Activated effector memory CD4-positive, alpha-beta T cell treated with anti-CD3 and anti-CD28 coated beads, Interleukin-2, amount 50 U/mL, for 16 hours (primary cell): ENCODE results near the gene SLC9A8.
"Not testable (repeated sequence)": the region's sequence is repeated elsewhere in the genome, so short reads cannot be mapped to it uniquely, and the experiment has no call there.

Experiments
- DNase-seq: peaks from one replicate; pipeline ENCODE4 v3.0.0-alpha.2; 2020

Gene SLC9A8

GRCh38 chr20:49812507-49813304 is at the start of gene SLC9A8:
SLC9A8 (plus strand) TSS chr20:49812828; CDS start chr20:49812923, 95 bp downstream.
- DNase-seq = peak; percentile 94

- no peak for DNase-seq
Measured at GRCh38 chr20:49762940-49763766, 49.5 kb upstream of the SLC9A8 start.

GRCh38 chr20:49765413-49765736 is 47.3 kb upstream of the SLC9A8 start:
- DNase-seq = no peak

GRCh38 chr20:49765846-49766541 is 46.6 kb upstream of the SLC9A8 start:
- no peak for DNase-seq

- no peak for DNase-seq
Measured at GRCh38 chr20:49766979-49767521, 45.6 kb upstream of the SLC9A8 start.

GRCh38 chr20:49768204-49769047 is 44.2 kb upstream of the SLC9A8 start:
- peak; percentile 64 for DNase-seq

- no peak for DNase-seq
Measured at GRCh38 chr20:49769048-49769581, 43.5 kb upstream of the SLC9A8 start.

GRCh38 chr20:49770634-49771033 is 42.0 kb upstream of the SLC9A8 start:
- DNase-seq = no peak

- not testable (repeated sequence) for DNase-seq
Measured at GRCh38 chr20:49774213-49774612, 38.4 kb upstream of the SLC9A8 start.

- no peak for DNase-seq
Measured at GRCh38 chr20:49775229-49775693, 37.4 kb upstream of the SLC9A8 start.

- no peak for DNase-seq
Measured at GRCh38 chr20:49779972-49780371, 32.7 kb upstream of the SLC9A8 start.

- DNase-seq = no peak
Measured at GRCh38 chr20:49781676-49782075, 31.0 kb upstream of the SLC9A8 start.

GRCh38 chr20:49782439-49782838 is 30.2 kb upstream of the SLC9A8 start:
- DNase-seq = not testable (repeated sequence)

GRCh38 chr20:49783021-49783995 is 29.3 kb upstream of the SLC9A8 start:
- DNase-seq = not testable (repeated sequence)

- DNase-seq = no peak
Measured at GRCh38 chr20:49784291-49784690, 28.3 kb upstream of the SLC9A8 start.

- DNase-seq = no peak
Measured at GRCh38 chr20:49785149-49785851, 27.3 kb upstream of the SLC9A8 start.

GRCh38 chr20:49785852-49786175 is 26.8 kb upstream of the SLC9A8 start:
- DNase-seq = no peak

- DNase-seq = no peak
Measured at GRCh38 chr20:49786196-49786595, 26.4 kb upstream of the SLC9A8 start.

GRCh38 chr20:49786668-49787370 is 25.8 kb upstream of the SLC9A8 start:
- DNase-seq = no peak
